ENCODE results near the gene CCDC83. TPM values are rescaled to one million over a fixed set of nuclear protein-coding genes. Genes with fewer than 3 reads are reported as not detected.
"Not testable (repeated sequence)": the region's sequence is repeated elsewhere in the genome, so short reads cannot be mapped to it uniquely, and the experiment has no call there.

CCDC83 gene
- total RNA-seq, 1 donor from 2014 or later, result not detected

- DNase-seq (ENCODE audit: low spot score), result no peak
- Mint-ChIP-seq H3K27ac (ENCODE audit: unreplicated experiment) (no peak overlapping the region), H3K36me3 (ENCODE audit: low read depth, unreplicated experiment) (peaks cover 21% of the 10 kb centered on the region), H3K4me1 (ENCODE audit: unreplicated experiment) (peaks cover 5% of the 10 kb centered on the region), H3K9me3 (ENCODE audit: unreplicated experiment) (no peaks in the 10 kb centered on the region), H3K4me3 (ENCODE audit: unreplicated experiment) (no peak overlapping the region), H3K27me3 (ENCODE audit: unreplicated experiment) (peaks cover 10% of the 10 kb centered on the region)
- TF ChIP-seq CTCF (IDR thresholded peaks at IDR 0.05; ENCODE audit: unreplicated experiment), result no peak
Observed at GRCh38 chr11:85950317-85951048, 95.3 kb downstream of the CCDC83 start.

- H3K27me3 Mint-ChIP-seq (ENCODE audit: unreplicated experiment), result peaks cover 6% of the 10 kb centered on the region
- H3K27ac Mint-ChIP-seq (ENCODE audit: unreplicated experiment), result no peak overlapping the region
- no peak for TF ChIP-seq CTCF (IDR thresholded peaks at IDR 0.05; ENCODE audit: unreplicated experiment)
- peaks cover 22% of the 10 kb centered on the region for H3K36me3 Mint-ChIP-seq (ENCODE audit: low read depth, unreplicated experiment)
- no peak for DNase-seq (ENCODE audit: low spot score)
- H3K9me3 Mint-ChIP-seq (ENCODE audit: unreplicated experiment), result no peaks in the 10 kb centered on the region
- peaks cover 3% of the 10 kb centered on the region for H3K4me1 Mint-ChIP-seq (ENCODE audit: unreplicated experiment)
- no peak overlapping the region for H3K4me3 Mint-ChIP-seq (ENCODE audit: unreplicated experiment)
Observed at GRCh38 chr11:85951049-85951405, 95.8 kb downstream of the CCDC83 start.

GRCh38 chr11:85951428-85952107 is 96.4 kb downstream of the CCDC83 start:
- TF ChIP-seq CTCF (IDR thresholded peaks at IDR 0.05; ENCODE audit: unreplicated experiment), result no peak
- Mint-ChIP-seq H3K27ac (ENCODE audit: unreplicated experiment) (no peak overlapping the region), H3K4me1 (ENCODE audit: unreplicated experiment) (no peaks in the 10 kb centered on the region), H3K36me3 (ENCODE audit: low read depth, unreplicated experiment) (peaks cover 22% of the 10 kb centered on the region), H3K27me3 (ENCODE audit: unreplicated experiment) (peaks cover 6% of the 10 kb centered on the region), H3K9me3 (ENCODE audit: unreplicated experiment) (no peaks in the 10 kb centered on the region), H3K4me3 (ENCODE audit: unreplicated experiment) (no peak overlapping the region)
- DNase-seq (ENCODE audit: low spot score), result no peak

GRCh38 chr11:85952108-85952485 is 96.9 kb downstream of the CCDC83 start:
- H3K27ac Mint-ChIP-seq (ENCODE audit: unreplicated experiment), result not testable (repeated sequence)

GRCh38 chr11:85953491-85954143 is 98.4 kb downstream of the CCDC83 start:
- no peak for TF ChIP-seq CTCF (IDR thresholded peaks at IDR 0.05; ENCODE audit: unreplicated experiment)
- H3K27ac Mint-ChIP-seq (ENCODE audit: unreplicated experiment), result no peak overlapping the region
- no peaks in the 10 kb centered on the region for H3K4me1 Mint-ChIP-seq (ENCODE audit: unreplicated experiment)
- peaks cover 6% of the 10 kb centered on the region for H3K27me3 Mint-ChIP-seq (ENCODE audit: unreplicated experiment)
- no peak for DNase-seq (ENCODE audit: low spot score)
- H3K9me3 Mint-ChIP-seq (ENCODE audit: unreplicated experiment), result no peaks in the 10 kb centered on the region
- H3K36me3 Mint-ChIP-seq (ENCODE audit: low read depth, unreplicated experiment), result peaks cover 22% of the 10 kb centered on the region
- H3K4me3 Mint-ChIP-seq (ENCODE audit: unreplicated experiment), result no peak overlapping the region

More at GRCh38 chr11:85952108-85952485, 96.9 kb downstream of the CCDC83 start:
- not testable (repeated sequence) for H3K4me3 Mint-ChIP-seq (ENCODE audit: unreplicated experiment); H3K27me3 Mint-ChIP-seq (ENCODE audit: unreplicated experiment); DNase-seq (ENCODE audit: low spot score); H3K9me3 Mint-ChIP-seq (ENCODE audit: unreplicated experiment); H3K4me1 Mint-ChIP-seq (ENCODE audit: unreplicated experiment)
- peaks cover 22% of the 10 kb centered on the region for H3K36me3 Mint-ChIP-seq (ENCODE audit: low read depth, unreplicated experiment)

Measured in endothelial cell (in vitro differentiated cells).